ENCODE measurements around the gene DUSP28. TPM values are rescaled to one million over a fixed set of nuclear protein-coding genes. Genes with fewer than 3 reads are reported as not detected.
A peak's percentile ranks its signal among the peaks of the same experiment; 100 is the strongest.

The DUSP28 gene
- total RNA-seq, 2 donors from 2014 or later, result 3.9 to 5.3 TPM

DNA sequence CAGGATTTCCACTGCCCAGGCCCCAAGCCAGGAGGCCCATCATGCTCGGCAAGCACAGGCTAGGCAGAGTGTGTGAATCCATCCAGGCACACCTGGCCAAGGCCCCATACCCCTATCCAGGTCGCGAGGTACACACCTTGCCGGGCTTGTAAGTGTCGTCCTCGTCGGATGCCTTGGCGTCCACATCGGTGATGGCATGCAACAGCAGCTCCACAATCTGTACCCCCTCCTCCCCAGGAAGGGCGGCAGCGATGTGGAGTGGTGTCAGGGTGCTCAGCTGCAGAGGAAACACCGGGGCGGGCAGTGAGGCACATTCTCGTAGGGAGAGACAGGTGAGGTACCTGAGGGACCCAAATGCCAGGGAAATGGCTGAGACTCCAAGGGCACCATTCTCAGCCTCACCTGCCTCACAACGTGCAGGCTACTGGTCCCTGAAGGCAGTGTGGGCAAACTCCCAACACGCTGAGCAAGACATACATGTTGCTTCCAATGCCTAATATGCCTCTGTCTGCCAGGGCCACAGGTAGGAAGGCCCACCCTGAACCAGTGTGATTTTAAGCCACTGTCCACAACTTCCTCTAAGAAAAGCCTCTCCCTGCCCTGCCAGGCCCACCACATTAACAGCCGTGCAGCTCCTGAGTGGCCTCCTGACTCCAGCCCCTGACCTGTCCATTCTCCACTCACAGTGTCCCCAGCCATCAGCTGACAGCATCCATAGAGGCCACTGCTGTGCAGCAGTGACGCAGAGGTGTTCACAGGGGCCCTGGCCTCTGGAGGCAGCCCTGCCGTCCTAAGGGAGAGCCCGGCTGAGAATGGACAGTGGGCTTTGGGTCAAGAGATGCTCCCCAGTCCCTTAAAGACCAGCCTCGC, 47.3 kb upstream of the DUSP28 start:
- H3K9ac ChIP-seq (ENCODE audit: low read depth in 2 of 2, low read length in 2 of 2), result no peak overlapping the region
- H3K9me3 ChIP-seq, result no peaks in the 10 kb centered on the region
- H3K27ac ChIP-seq, result no peak overlapping the region
- intact Hi-C loops (cut with DNase I), result loop anchor here (10.0 kb wide), 1 partner anchor 92 kb away; no protein-coding TSS in a partner anchor
- H3K4me1 ChIP-seq, result no peaks in the 10 kb centered on the region
- TF ChIP-seq, protein P1, sequence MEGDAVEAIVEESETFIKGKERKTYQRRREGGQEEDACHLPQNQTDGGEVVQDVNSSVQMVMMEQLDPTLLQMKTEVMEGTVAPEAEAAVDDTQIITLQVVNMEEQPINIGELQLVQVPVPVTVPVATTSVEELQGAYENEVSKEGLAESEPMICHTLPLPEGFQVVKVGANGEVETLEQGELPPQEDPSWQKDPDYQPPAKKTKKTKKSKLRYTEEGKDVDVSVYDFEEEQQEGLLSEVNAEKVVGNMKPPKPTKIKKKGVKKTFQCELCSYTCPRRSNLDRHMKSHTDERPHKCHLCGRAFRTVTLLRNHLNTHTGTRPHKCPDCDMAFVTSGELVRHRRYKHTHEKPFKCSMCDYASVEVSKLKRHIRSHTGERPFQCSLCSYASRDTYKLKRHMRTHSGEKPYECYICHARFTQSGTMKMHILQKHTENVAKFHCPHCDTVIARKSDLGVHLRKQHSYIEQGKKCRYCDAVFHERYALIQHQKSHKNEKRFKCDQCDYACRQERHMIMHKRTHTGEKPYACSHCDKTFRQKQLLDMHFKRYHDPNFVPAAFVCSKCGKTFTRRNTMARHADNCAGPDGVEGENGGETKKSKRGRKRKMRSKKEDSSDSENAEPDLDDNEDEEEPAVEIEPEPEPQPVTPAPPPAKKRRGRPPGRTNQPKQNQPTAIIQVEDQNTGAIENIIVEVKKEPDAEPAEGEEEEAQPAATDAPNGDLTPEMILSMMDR (IDR thresholded peaks at IDR 0.05), result no peak
- H3K4me3 ChIP-seq, result no peak overlapping the region
- no peaks in the 10 kb centered on the region for H3K36me3 ChIP-seq
- H3K27me3 ChIP-seq, result no peaks in the 10 kb centered on the region
- DNase-seq, result no peak

DNA sequence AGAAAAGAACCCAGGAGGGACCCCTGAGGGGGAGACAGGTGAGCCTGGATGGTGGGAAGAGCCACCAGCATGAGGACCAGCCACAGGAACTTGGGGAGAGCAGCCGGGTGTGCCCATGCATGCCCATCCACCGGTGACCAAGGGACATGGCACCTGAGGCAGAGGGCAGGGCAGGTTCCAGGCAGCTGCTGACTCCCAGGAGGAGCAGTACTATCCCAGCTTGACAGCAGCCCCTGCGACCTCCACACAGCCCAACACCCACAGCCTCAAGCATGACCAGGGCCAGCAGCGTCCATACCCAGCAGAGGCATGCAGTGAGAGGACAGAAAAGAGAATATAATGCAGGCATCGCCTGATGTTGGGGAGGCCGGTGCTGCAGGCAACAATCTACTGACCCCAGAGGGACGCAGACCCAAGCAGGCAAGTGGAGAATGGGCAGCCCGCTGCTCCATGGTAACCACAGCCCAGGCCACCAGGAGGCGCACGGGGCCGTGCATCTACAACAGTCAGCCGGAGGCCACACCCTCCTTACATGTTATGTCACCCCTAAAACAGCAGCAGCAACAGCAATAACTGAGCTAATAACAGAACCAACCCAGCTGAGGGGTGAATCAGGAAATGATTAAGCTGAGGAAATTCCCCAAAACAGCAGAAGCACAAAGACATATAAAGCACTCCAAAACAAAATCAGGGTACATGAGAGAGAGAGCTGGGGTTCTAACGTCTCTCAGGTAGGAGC, 46.4 kb upstream of the DUSP28 start:
- H3K27me3 ChIP-seq, result no peaks in the 10 kb centered on the region
- H3K4me1 ChIP-seq, result no peaks in the 10 kb centered on the region
- DNase-seq, result peak; percentile 81
- H3K27ac ChIP-seq, result no peak overlapping the region
- TF ChIP-seq, protein P1 (IDR thresholded peaks at IDR 0.05), result peak; percentile 85
- no peaks in the 10 kb centered on the region for H3K9me3 ChIP-seq
- no peak overlapping the region for H3K4me3 ChIP-seq
- H3K36me3 ChIP-seq, result no peaks in the 10 kb centered on the region
- intact Hi-C loops (cut with DNase I), result loop anchor here (10.0 kb wide), 1 partner anchor 91 kb away; no protein-coding TSS in a partner anchor
- no peak overlapping the region for H3K9ac ChIP-seq (ENCODE audit: low read depth in 2 of 2, low read length in 2 of 2)

DNA sequence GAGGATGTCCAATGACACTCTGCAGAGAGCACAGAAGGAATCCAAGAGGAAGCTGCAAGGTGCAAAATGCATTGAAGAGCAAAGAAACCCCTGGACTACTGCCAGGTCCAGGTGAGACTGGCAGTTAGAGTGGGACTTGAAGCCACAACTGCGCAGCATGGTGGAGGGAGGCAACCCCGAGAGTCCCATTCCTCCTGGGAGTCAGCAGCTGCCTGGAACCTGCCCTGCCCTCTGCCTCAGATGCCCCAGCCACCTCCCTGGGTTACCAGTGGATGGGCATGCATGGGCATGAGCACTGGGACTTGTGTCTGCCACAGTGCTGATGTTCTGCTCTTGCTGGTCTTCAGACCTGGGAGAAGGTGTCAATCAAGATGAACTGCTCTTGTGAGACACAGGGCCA, 45.5 kb upstream of the DUSP28 start:
- H3K9ac ChIP-seq (ENCODE audit: low read depth in 2 of 2, low read length in 2 of 2), result no peak overlapping the region

DNA sequence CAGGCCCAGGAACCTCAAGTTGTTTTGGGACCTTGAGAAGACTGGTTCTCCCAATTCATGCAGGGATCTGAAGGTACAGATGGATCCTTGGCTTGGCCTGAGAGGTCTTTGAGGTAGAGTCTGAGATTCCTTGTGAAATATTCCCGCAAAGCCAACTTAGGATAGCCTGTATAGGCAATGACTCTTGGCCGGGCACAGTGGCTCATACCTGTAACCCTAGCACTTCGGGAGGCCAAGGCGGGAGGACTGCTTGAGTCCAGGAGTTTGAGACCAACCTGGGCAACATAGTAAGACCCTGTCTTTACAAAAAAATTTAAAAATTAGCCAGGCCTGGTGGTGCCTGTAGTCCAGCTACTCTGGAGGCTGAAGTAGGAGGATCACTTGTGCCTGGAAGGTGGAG, 42.8 kb upstream of the DUSP28 start:
- Histone ChIP-seq H3K27ac (no peak overlapping the region), H3K36me3 (no peaks in the 10 kb centered on the region), H3K4me1 (no peaks in the 10 kb centered on the region), H3K27me3 (no peaks in the 10 kb centered on the region), H3K9me3 (no peaks in the 10 kb centered on the region), H3K4me3 (no peak overlapping the region), H3K9ac (ENCODE audit: low read depth in 2 of 2, low read length in 2 of 2) (no peak overlapping the region)
- TF ChIP-seq, protein P1 (IDR thresholded peaks at IDR 0.05), result no peak
- no peak for DNase-seq
- intact Hi-C loops (cut with DNase I), result loop anchor here (10.0 kb wide), 1 partner anchor 87 kb away; no protein-coding TSS in a partner anchor

More for the DNA sequence above, 45.5 kb upstream of the DUSP28 start:
- no peak overlapping the region for H3K27ac ChIP-seq
- no peak for DNase-seq
- H3K27me3 ChIP-seq, result no peaks in the 10 kb centered on the region
- H3K9me3 ChIP-seq, result no peaks in the 10 kb centered on the region
- H3K36me3 ChIP-seq, result no peaks in the 10 kb centered on the region
- TF ChIP-seq, protein P1 (IDR thresholded peaks at IDR 0.05), result no peak
- no peaks in the 10 kb centered on the region for H3K4me1 ChIP-seq
- intact Hi-C loops (cut with DNase I), result loop anchor here (10.0 kb wide), 1 partner anchor 90 kb away; no protein-coding TSS in a partner anchor
- no peak overlapping the region for H3K4me3 ChIP-seq

DNA sequence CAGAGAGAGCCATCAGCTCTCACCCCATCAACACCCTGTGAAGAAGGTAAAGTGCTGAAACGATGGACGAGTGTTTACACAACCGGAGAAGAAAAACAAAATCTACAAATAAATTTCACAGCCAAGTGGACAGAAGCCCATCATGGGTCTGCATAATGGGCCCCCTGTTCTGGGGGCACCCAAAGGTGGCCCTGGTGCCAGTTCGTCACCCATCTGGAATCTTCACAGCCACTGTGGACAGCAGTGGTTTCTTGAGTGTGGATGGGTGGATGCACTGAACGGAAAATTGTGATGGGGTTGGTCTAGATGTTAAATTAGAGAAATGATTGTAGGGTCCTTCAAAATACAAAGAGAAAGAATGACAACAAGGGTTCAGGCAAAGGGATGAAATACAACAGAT, 41.2 kb upstream of the DUSP28 start:
- Histone ChIP-seq H3K4me3 (no peak overlapping the region), H3K36me3 (no peaks in the 10 kb centered on the region), H3K27ac (no peak overlapping the region), H3K9me3 (no peaks in the 10 kb centered on the region), H3K27me3 (no peaks in the 10 kb centered on the region), H3K9ac (ENCODE audit: low read depth in 2 of 2, low read length in 2 of 2) (no peak overlapping the region), H3K4me1 (no peaks in the 10 kb centered on the region)
- intact Hi-C loops (cut with DNase I), result loop anchor here (10.0 kb wide), 1 partner anchor 86 kb away; no protein-coding TSS in a partner anchor
- no peak for DNase-seq
- TF ChIP-seq, protein P1 (IDR thresholded peaks at IDR 0.05), result no peak
